NB4 (cell line): Measurements from ENCODE around the gene KIF6.

ENCODE experiments used
- DNase-seq: peaks from one replicate; pipeline ENCODE4 v3.0.0; 2010; ENCODE audit warnings: low read depth
- H3K4me3 ChIP-seq: one replicate; pipeline ENCODE4 v1.5.1; 2011; ENCODE audit warnings: mild to moderate bottlenecking, low read depth, low read length, moderate library complexity
- MYC ChIP-seq: IDR thresholded peaks from 2 replicates; pipeline ENCODE4 v1.6.1; 2011; ENCODE audit warnings: low read depth, low read length
- POLR2A ChIP-seq: IDR thresholded peaks from 2 replicates; pipeline ENCODE4 v1.6.1; 2011; ENCODE audit warnings: mild to moderate bottlenecking; ENCODE audit not compliant: insufficient read length; ENCODE audit errors: extremely low read depth
- TF ChIP-seq, protein P1 (sequence below): IDR thresholded peaks from one replicate; pipeline ENCODE4 v1.5.1; 2012; ENCODE audit warnings: low read depth, low read length
- TF ChIP-seq, protein P2 (sequence below): IDR thresholded peaks from 2 replicates; pipeline ENCODE4 v1.6.1; 2011; ENCODE audit warnings: low read depth, low read length

KIF6 gene

DNA sequence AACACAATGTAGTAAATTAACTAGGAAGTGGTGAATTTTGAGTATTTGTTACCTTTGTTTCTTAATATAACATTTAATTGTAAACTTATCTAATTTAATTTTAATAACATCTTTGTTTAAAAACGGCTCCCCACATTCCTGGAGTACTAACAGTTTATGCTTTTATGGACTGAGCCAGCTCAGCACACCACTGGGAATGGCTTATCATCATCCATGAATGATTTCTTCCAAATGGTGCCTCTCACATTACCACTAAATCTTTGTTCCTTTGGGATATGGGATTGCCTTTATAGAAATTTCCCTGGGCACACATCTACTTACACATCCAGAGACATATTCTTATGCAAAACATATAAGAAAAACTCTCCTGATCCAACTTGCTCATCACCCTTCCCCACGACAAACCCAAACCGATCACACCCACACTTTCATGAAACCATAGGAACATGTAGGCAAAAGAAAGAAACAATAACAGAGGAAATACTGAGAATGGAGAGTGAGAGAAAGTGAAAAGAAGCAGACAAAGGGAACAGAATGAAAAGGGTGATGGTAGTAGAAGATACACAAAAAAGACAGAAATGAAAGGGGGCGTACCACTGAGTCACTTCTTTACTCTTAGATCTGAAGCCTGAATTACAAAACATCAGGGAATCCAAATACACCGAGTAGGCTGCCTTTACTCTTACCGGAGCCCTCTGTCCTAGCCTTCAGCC, 344.2 kb downstream of the KIF6 start:
- no peak for TF ChIP-seq MYC
- TF ChIP-seq, protein P1, sequence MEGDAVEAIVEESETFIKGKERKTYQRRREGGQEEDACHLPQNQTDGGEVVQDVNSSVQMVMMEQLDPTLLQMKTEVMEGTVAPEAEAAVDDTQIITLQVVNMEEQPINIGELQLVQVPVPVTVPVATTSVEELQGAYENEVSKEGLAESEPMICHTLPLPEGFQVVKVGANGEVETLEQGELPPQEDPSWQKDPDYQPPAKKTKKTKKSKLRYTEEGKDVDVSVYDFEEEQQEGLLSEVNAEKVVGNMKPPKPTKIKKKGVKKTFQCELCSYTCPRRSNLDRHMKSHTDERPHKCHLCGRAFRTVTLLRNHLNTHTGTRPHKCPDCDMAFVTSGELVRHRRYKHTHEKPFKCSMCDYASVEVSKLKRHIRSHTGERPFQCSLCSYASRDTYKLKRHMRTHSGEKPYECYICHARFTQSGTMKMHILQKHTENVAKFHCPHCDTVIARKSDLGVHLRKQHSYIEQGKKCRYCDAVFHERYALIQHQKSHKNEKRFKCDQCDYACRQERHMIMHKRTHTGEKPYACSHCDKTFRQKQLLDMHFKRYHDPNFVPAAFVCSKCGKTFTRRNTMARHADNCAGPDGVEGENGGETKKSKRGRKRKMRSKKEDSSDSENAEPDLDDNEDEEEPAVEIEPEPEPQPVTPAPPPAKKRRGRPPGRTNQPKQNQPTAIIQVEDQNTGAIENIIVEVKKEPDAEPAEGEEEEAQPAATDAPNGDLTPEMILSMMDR: no peak
- TF ChIP-seq POLR2A: no peak
- TF ChIP-seq, protein P2, sequence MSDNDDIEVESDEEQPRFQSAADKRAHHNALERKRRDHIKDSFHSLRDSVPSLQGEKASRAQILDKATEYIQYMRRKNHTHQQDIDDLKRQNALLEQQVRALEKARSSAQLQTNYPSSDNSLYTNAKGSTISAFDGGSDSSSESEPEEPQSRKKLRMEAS: no peak
- H3K4me3 ChIP-seq: no peak overlapping the region
- DNase-seq: no peak

DNA sequence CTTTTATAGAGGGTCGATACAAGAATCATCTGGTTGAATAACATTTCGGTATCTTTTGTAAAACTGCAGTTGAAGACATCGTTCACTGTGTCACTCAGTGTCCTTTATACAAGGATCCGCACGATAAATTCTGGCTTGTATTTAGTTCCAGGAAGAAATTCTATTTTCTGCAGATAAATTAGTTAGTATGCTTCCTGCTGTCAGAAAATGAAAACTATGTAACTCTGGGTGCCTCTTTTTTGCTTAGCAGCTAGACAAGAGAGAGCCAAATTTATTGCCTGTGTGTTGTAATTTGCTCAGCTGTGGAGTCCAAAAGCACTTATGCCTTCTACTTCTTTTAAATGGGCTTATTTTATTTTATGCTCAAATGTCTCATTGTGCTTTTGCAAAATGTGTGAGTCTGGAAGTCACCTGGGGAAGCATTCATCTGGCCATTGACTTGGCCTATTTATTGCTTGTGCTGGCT, 346.2 kb downstream of the KIF6 start:
- TF ChIP-seq MYC (no peak), POLR2A (no peak)
- TF ChIP-seq, protein P2: no peak
- TF ChIP-seq, protein P1: no peak
- no peak for DNase-seq
- H3K4me3 ChIP-seq: no peak overlapping the region

DNA sequence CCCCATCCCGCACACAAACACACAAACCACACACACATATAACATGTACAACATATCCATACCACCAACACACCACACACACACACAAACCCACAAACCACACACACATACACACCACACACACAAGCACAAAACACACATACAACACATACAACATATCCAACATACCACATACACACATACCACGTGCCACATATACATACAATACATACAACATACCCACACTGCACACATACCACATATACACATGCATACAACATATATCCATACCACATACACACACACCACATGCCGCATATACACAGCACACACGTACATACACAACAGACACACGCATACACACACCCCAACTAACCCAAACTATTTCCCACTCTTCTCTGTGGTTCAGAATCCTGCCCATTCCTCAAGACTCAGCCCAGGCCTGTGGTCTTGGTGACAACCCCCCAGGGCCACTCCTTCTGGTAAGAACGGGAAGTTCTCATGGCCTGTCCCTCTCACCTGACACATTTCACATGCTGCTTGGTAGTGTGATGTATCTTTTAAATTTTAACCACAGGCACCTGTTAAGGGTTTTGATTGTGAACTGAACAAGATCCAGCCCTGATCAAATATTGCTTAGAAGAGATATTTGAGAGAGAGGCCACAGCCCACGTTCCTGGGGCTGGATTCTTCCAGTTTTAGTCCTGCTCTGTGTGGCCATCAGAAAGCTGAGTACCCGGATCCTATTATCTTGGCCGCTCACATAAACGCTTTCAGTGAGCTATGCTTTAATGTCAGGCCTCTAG, 346.8 kb downstream of the KIF6 start:
- no peak for TF ChIP-seq POLR2A
- TF ChIP-seq, protein P2: no peak
- TF ChIP-seq MYC: no peak
- TF ChIP-seq, protein P1: no peak
- H3K4me3 ChIP-seq: no peak overlapping the region
- no peak for DNase-seq

DNA sequence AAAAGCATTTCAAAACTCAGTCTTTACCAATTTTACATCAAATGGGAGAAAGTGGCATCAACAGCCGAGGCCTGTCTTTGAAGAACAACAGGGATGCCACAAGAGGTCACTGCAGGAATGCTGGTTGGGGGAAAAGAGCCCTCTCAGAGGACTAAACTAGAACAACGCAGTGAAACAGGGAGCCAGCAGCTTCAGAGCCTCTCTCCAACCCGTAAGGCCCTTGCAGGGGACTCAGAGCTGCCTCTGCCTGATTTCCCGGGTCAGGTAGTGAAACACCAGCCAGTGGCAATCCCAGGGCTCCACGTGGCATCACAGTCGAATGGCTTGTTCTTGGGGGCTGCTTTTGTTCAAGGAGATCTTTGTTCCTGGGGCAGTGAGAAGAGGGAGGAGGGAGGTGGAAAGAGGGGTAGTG, 347.7 kb downstream of the KIF6 start:
- peak; percentile 56 for DNase-seq

DNA sequence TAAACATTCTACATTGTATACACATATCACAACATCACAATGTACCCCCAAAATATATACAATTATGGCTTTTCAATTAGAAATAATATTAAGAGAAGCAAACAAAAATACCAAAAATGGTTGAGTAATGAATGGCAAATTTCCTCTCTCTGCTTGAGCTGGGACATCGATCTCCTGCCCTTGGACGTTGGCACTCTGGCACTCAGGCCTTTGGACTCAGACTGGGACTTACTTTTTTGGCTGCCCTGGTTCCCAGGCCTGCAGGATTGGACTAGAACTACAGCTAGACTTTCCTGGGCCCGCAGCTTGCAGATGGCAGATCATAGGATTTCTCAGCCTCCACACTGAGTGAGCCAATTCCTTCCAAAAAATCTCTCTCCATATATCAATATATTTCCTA, 349.8 kb downstream of the KIF6 start:
- no peak for TF ChIP-seq POLR2A
- TF ChIP-seq, protein P2: no peak
- TF ChIP-seq, protein P1: no peak
- no peak for TF ChIP-seq MYC
- no peak for DNase-seq
- H3K4me3 ChIP-seq: no peak overlapping the region

More for the DNA sequence above, 347.7 kb downstream of the KIF6 start:
- TF ChIP-seq, protein P1: peak; percentile 37
- TF ChIP-seq, protein P2: no peak
- TF ChIP-seq MYC (no peak), POLR2A (no peak)
- H3K4me3 ChIP-seq: no peak overlapping the region
